ENCODE results near the gene HAUS5.
"Not testable (repeated sequence)": the region's sequence is repeated elsewhere in the genome, so short reads cannot be mapped to it uniquely, and the experiment has no call there.

The HAUS5 gene

DNA sequence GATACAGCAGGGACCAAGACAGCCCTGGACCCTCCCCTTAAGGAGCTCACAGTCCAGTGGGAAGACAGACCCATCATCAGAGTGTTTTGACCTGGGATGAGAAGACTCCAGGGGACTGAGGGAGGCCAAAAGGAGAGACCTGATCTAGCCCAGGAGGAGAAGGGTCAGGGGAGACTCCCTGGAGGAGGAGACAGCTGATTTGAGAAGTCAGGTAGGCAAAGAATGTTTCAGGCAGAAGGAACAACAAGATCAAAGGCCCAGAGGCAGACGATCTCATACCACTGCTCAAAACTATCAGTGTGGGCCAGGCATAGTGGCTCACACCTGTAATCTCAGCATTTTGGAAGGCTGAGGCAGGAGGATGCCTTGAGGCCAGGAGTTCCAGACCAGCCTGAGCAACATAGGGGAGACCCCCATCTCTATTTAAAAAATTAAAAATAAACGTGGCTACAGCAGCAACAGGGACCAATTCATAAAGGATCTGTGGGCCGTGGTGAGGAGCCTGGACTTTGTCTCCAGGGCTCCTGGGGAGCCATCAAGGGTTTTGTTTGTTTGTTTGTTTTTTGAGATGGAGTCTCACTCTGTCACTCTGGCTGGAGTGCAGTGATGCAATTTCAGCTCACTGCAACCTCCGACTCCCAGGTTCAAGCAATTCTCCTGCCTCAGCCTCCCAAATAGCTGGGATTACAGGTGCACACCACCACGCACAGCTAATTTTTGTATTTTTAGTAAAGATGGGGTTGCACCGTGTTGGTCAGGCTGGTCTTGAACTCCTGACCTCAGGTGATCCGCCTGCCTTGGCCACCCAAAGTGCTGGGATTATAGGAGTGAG lies 33.4 kb downstream of the HAUS5 start:
- no peaks in the 10 kb centered on the region for H3K9me3 ChIP-seq (ENCODE audit: control extremely low read depth in 1 of 5, control insufficient read depth in 4 of 5, insufficient read depth in 2 of 5, low read depth in 1 of 5, low read length in 4 of 5)
- ChIA-PET POLR2A (no interaction called here), CTCF (interaction anchor here (0.5 to 1.3 kb wide), 2 partner anchors 12 to 18 kb away, joined by 3 to 5 read pairs; no protein-coding TSS in a partner anchor)
- peaks cover 4 to 71% (median 66%) of the 10 kb centered on the region in 4 experiments for H3K4me1 ChIP-seq (ENCODE audit: control extremely low read depth in 1 of 4, control insufficient read depth in 4 of 4, insufficient read depth in 4 of 4, low read length in 3 of 4)
- no peaks in the 10 kb centered on the region for H3K27me3 ChIP-seq (replicated peaks in 2 of 5; ENCODE audit: control insufficient read depth in 4 of 5, insufficient read depth in 5 of 5, low read length in 4 of 5)
- H3K4me3 ChIP-seq (ENCODE audit: control insufficient read depth in 1 of 7, extremely low read depth in 1 of 7, insufficient read depth in 4 of 7, low read depth in 2 of 7, low read length in 6 of 7) = no peak overlapping the region
- WGBS (ENCODE audit: insufficient coverage) = 100% methylated on average over 3 of the region's 7 CpGs
- peaks cover 0 to 4% (median 2%) of the 10 kb centered on the region in 4 experiments for H3K36me3 ChIP-seq (ENCODE audit: control insufficient read depth in 4 of 4, insufficient read depth in 4 of 4, low read length in 3 of 4)
- no peak for DNase-seq
- H3K27ac ChIP-seq (ENCODE audit: insufficient read depth in 1 of 2, low read depth in 1 of 2, low read length in 2 of 2, poor library complexity in 1 of 2, severe bottlenecking in 2 of 2) = no peak overlapping the region

DNA sequence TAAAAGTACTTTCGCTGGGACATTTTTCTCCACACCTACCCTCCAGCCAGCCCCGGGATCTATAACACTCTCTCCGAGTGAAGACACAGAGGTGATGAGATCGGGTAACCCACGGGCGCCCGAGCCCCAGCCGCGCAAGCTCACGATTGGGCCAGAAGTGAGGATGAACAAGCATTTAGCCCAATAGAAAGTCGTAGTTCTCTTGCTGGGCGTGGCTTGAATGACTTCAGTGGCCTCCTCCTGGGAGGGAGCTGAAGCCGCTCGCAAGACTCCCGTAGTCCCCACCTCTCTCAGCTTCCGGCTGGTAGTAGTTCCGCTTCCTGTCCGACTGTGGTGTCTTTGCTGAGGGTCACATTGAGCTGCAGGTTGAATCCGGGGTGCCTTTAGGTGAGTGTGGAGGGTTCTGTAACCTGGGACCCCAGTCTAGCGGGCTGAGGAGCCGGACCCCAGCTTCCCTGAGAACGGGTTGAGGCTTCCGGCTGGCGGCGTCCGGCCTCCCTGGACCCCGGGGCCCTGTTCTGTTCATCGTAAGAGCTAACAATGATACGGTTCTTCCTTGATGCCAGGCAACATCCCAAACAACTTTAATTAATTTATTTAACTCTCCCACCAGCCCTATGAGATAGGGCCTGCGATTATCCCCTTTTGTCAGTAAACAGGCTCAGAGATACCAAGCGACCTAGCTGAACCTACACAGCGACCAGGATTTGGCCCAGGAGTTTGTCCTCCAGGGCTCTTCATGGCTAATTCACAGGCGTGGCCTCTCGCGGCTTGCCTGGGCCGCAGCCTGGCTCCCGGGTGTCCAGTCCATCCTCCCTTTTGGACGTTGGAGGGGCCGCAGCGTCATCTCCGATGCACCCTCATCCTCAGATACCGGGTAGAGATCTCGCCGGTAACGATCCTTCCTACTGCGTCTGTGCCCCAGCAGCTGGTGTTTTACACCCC lies 35.8 kb downstream of the HAUS5 start, which contains the start of gene COX6B1:
COX6B1 (plus strand) TSS at position 307 of the 945 bp plus-strand sequence. CDS start 2,921 bp downstream, outside the sequence.
- CTCF ChIA-PET = interaction anchor here (0.9 to 1.3 kb wide), 2 partner anchors 45 to 92 kb away, joined by 3 to 4 read pairs; no protein-coding TSS in a partner anchor
- POLR2A ChIA-PET = interaction anchor here (0.9 kb wide), 1 partner anchor 21 kb away, joined by 3 read pairs; no protein-coding TSS in a partner anchor
- Histone ChIP-seq H3K27ac (ENCODE audit: insufficient read depth in 1 of 2, low read depth in 1 of 2, low read length in 2 of 2, poor library complexity in 1 of 2, severe bottlenecking in 2 of 2) (peak within 1 kb of the TSS; percentile 70 to 89), H3K4me3 (ENCODE audit: control insufficient read depth in 1 of 7, extremely low read depth in 1 of 7, insufficient read depth in 4 of 7, low read depth in 2 of 7, low read length in 6 of 7) (peak within 1 kb of the TSS; percentile 74 to 99 (median 94)), H3K4me1 (ENCODE audit: control extremely low read depth in 1 of 4, control insufficient read depth in 4 of 4, insufficient read depth in 4 of 4, low read length in 3 of 4) (peaks cover 4 to 55% (median 50%) of the 10 kb centered on the region in 4 experiments), H3K27me3 (replicated peaks in 2 of 5; ENCODE audit: control insufficient read depth in 4 of 5, insufficient read depth in 5 of 5, low read length in 4 of 5) (no peaks in the 10 kb centered on the region), H3K9me3 (ENCODE audit: control extremely low read depth in 1 of 5, control insufficient read depth in 4 of 5, insufficient read depth in 2 of 5, low read depth in 1 of 5, low read length in 4 of 5) (no peaks in the 10 kb centered on the region), H3K36me3 (ENCODE audit: control insufficient read depth in 4 of 4, insufficient read depth in 4 of 4, low read length in 3 of 4) (peaks cover 3 to 14% (median 6%) of the 10 kb centered on the region in 4 experiments)
- WGBS (ENCODE audit: insufficient coverage) = under 1% methylated on average over 44 of the region's 46 CpGs
- DNase-seq = peak; percentile 97 to 98 (median 97)

DNA sequence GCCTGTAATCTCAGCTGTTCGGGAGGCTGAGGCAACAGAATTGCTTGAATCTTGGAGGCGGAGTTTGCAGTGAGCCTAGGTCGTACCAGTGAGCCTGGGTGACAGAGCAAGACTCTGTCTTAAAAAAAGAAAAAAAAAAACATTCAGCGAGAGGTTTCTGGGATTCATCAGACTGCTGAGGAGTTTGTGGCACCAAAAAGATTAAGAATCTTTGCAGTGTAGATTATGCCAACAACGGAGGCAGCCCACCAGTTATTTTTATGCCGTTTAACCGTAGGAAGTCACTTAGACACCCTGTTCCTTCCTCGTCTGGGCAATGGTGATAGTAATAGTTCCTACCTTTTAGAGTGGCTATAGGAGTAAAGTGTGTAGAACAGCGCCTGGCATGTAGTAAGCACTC lies 38.0 kb downstream of the HAUS5 start:
- peaks cover 8 to 30% (median 21%) of the 10 kb centered on the region in 4 experiments for H3K36me3 ChIP-seq (ENCODE audit: control insufficient read depth in 4 of 4, insufficient read depth in 4 of 4, low read length in 3 of 4)
- peak overlapping the region in 4 of 7 experiments; percentile 20 to 57 (median 52) for H3K4me3 ChIP-seq (ENCODE audit: control insufficient read depth in 1 of 7, extremely low read depth in 1 of 7, insufficient read depth in 4 of 7, low read depth in 2 of 7, low read length in 6 of 7)
- CTCF ChIA-PET = no interaction called here
- H3K27ac ChIP-seq (ENCODE audit: insufficient read depth in 1 of 2, low read depth in 1 of 2, low read length in 2 of 2, poor library complexity in 1 of 2, severe bottlenecking in 2 of 2) = peak overlapping the region in 1 of 2 experiments; percentile 47
- peak in 2 of 3 donors; percentile 42 to 59 for DNase-seq
- H3K9me3 ChIP-seq (ENCODE audit: control extremely low read depth in 1 of 5, control insufficient read depth in 4 of 5, insufficient read depth in 2 of 5, low read depth in 1 of 5, low read length in 4 of 5) = no peaks in the 10 kb centered on the region
- H3K4me1 ChIP-seq (ENCODE audit: control extremely low read depth in 1 of 4, control insufficient read depth in 4 of 4, insufficient read depth in 4 of 4, low read length in 3 of 4) = peaks cover 4 to 33% (median 31%) of the 10 kb centered on the region in 4 experiments
- no peaks in the 10 kb centered on the region for H3K27me3 ChIP-seq (replicated peaks in 2 of 5; ENCODE audit: control insufficient read depth in 4 of 5, insufficient read depth in 5 of 5, low read length in 4 of 5)
- WGBS (ENCODE audit: insufficient coverage) = 21% methylated on average over 7 of the region's 9 CpGs
- POLR2A ChIA-PET = no interaction called here

DNA sequence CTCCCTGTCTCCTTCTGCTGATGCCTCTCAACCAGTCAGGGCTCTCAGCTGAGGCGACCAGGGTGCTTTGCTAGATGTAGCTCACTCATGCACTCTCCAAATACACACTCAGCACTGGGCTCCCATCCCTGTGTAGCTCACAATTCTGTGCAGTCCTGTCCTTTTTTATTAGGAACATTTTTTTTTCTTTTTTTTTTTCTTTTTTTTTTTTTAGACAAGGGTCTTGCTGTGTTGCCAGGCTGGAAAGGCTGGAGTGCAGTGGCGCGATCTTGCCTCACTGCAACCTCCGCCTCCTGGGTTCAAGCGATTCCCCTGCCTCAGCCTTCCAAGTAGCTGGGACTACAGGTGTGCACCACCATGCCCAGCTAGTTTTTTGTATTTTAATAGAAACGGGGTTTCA lies 42.3 kb downstream of the HAUS5 start:
- Histone ChIP-seq H3K4me1 (ENCODE audit: control extremely low read depth in 1 of 4, control insufficient read depth in 4 of 4, insufficient read depth in 4 of 4, low read length in 3 of 4) (peaks cover 4 to 15% (median 14%) of the 10 kb centered on the region in 4 experiments), H3K36me3 (ENCODE audit: control insufficient read depth in 4 of 4, insufficient read depth in 4 of 4, low read length in 3 of 4) (peaks cover 23 to 63% (median 47%) of the 10 kb centered on the region in 4 experiments)
- ChIA-PET POLR2A (interaction anchor here (0.6 kb wide), 1 partner anchor 19 kb away, joined by 3 read pairs; no protein-coding TSS in a partner anchor), CTCF (interaction anchor here (0.7 kb wide), 1 partner anchor 9 kb away, joined by 3 read pairs; no protein-coding TSS in a partner anchor)
- WGBS (ENCODE audit: insufficient coverage) = 100% methylated on average over 2 of the region's 6 CpGs
- H3K27ac ChIP-seq (ENCODE audit: insufficient read depth in 1 of 2, low read depth in 1 of 2, low read length in 2 of 2, poor library complexity in 1 of 2, severe bottlenecking in 2 of 2); H3K27me3 ChIP-seq (replicated peaks in 2 of 5; ENCODE audit: control insufficient read depth in 4 of 5, insufficient read depth in 5 of 5, low read length in 4 of 5); H3K4me3 ChIP-seq (ENCODE audit: control insufficient read depth in 1 of 7, extremely low read depth in 1 of 7, insufficient read depth in 4 of 7, low read depth in 2 of 7, low read length in 6 of 7); DNase-seq; H3K9me3 ChIP-seq (ENCODE audit: control extremely low read depth in 1 of 5, control insufficient read depth in 4 of 5, insufficient read depth in 2 of 5, low read depth in 1 of 5, low read length in 4 of 5): not testable (repeated sequence)

DNA sequence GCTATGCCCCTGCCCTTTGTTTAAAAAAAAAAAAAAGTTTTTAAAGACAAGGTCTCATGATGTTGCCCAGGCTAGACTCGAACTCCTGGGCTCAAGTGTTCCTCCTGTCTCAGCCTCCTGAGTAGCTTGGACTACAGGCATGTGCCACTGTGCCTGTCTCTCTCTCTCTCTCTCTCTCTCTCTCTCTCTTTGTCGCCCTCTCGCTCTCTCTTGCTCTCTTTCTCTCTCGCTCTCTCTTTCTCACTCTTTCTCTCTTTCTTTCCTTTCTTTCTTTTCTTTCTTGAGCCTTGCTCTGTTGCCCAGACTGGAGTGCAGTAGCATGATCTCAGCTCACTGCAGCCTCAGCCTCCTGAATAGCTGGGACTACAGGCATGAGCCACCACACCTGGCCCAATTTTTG lies 43.1 kb downstream of the HAUS5 start:
- Histone ChIP-seq H3K9me3 (ENCODE audit: control extremely low read depth in 1 of 5, control insufficient read depth in 4 of 5, insufficient read depth in 2 of 5, low read depth in 1 of 5, low read length in 4 of 5) (no peaks in the 10 kb centered on the region), H3K4me3 (ENCODE audit: control insufficient read depth in 1 of 7, extremely low read depth in 1 of 7, insufficient read depth in 4 of 7, low read depth in 2 of 7, low read length in 6 of 7) (no peak overlapping the region), H3K27me3 (replicated peaks in 2 of 5; ENCODE audit: control insufficient read depth in 4 of 5, insufficient read depth in 5 of 5, low read length in 4 of 5) (no peaks in the 10 kb centered on the region), H3K36me3 (ENCODE audit: control insufficient read depth in 4 of 4, insufficient read depth in 4 of 4, low read length in 3 of 4) (peaks cover 23 to 68% (median 48%) of the 10 kb centered on the region in 4 experiments), H3K4me1 (ENCODE audit: control extremely low read depth in 1 of 4, control insufficient read depth in 4 of 4, insufficient read depth in 4 of 4, low read length in 3 of 4) (peaks cover 0 to 7% (median 7%) of the 10 kb centered on the region in 4 experiments), H3K27ac (ENCODE audit: insufficient read depth in 1 of 2, low read depth in 1 of 2, low read length in 2 of 2, poor library complexity in 1 of 2, severe bottlenecking in 2 of 2) (no peak overlapping the region)
- POLR2A ChIA-PET = no interaction called here
- WGBS (ENCODE audit: insufficient coverage) = 100% methylated on average over 1 of the region's 4 CpGs
- no peak for DNase-seq
- CTCF ChIA-PET = no interaction called here

DNA sequence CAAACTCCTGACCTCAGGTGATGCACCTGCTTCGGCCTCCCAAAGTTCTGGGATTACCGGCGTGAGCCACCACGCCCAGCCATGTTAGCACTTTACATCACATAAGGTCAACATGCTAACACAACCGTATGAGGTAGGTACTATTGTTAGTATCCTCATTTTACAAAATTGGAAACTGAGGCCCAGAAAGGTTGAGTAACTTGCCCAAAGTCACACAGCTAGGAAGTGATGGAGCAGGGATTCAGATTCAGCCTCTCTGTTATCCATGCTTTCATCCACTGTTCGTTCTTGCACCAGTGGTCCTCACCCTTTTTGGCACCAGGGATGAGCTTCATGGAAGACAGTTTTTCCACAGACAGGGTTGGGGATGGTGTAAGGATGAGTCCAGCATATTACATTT lies 44.2 kb downstream of the HAUS5 start:
- no peak overlapping the region for H3K4me3 ChIP-seq (ENCODE audit: control insufficient read depth in 1 of 7, extremely low read depth in 1 of 7, insufficient read depth in 4 of 7, low read depth in 2 of 7, low read length in 6 of 7)
- 100% methylated on average over 5 of the region's 6 CpGs for WGBS (ENCODE audit: insufficient coverage)
- ChIA-PET CTCF (interaction anchor here (1.6 kb wide), 1 partner anchor 143 kb away, joined by 4 read pairs; the partner anchor contains the start of gene DMKN), POLR2A (no interaction called here)
- H3K27me3 ChIP-seq (replicated peaks in 2 of 5; ENCODE audit: control insufficient read depth in 4 of 5, insufficient read depth in 5 of 5, low read length in 4 of 5) = no peaks in the 10 kb centered on the region
- no peaks in the 10 kb centered on the region for H3K4me1 ChIP-seq (ENCODE audit: control extremely low read depth in 1 of 4, control insufficient read depth in 4 of 4, insufficient read depth in 4 of 4, low read length in 3 of 4)
- DNase-seq = no peak
- H3K9me3 ChIP-seq (ENCODE audit: control extremely low read depth in 1 of 5, control insufficient read depth in 4 of 5, insufficient read depth in 2 of 5, low read depth in 1 of 5, low read length in 4 of 5) = no peaks in the 10 kb centered on the region
- peaks cover 20 to 79% (median 43%) of the 10 kb centered on the region in 4 experiments for H3K36me3 ChIP-seq (ENCODE audit: control insufficient read depth in 4 of 4, insufficient read depth in 4 of 4, low read length in 3 of 4)
- H3K27ac ChIP-seq (ENCODE audit: insufficient read depth in 1 of 2, low read depth in 1 of 2, low read length in 2 of 2, poor library complexity in 1 of 2, severe bottlenecking in 2 of 2) = no peak overlapping the region

All from common myeloid progenitor, CD34-positive (primary cell).